NCI-H345 treated with DMSO at 0.1 percent for 48 hours (cell line): ENCODE measurements around the gene IL1R1.

ENCODE experiments used
- DNase-seq: peaks from one replicate; lab custom pipeline; 2025; ENCODE audit not compliant: unreplicated experiment; lab: John Stamatoyannopoulos, UW

The IL1R1 gene

DNA sequence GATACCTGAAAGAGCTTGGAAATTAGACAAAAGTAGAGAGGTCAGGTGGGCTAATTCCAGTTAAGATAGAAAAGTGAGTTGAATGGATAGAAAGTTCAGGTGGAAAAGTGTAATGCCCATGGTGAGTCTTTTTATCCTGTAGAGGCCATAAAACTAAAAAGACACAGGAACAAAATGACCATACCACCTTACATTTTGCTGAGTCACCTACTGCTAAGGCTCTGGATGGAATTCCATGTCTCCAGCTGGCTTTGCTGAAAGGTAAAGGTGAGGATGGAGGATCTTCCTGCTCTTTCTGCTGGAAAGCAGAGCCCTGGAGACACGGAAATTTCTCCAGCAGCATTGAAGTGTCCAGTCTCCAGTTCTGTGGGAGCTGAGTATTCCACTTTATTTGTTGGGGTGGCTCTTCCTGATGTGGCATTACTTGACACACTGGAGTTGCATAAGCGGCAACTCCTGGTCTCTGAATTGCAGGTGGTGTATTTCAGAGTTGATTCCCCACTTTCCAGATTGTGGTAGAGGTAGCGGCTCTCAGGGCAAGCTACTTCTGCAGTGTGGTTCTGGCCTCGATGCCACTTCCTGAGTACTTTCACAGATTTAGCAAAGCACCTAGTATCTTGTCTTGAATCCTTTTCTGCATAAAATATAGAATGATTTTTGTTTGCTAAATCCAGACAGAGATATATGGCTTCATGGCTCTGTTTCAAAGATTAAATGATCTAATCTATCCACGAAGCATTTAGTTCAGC is 55.0 kb downstream of the IL1R1 start:
- DNase-seq, result no peak

DNA sequence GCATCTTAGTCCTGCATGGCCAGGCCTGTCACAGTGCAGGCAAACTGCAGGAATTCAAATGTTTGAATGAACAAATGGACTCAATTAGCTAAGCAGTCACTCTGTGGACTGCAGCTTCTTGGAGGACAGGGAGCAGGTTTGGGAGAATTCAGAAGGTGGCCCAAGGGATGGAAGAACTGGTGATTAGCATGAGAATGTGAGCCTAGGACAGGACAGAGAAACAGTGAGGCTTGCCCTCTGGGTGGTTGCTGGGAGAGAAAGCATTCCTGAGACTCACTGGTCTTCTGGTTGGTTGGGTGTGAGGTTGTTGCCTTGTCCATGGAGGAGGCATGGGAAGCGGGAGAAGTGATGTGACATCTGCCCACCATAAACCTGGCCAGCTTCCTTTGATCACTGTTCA is 58.0 kb downstream of the IL1R1 start:
- DNase-seq, result no peak

DNA sequence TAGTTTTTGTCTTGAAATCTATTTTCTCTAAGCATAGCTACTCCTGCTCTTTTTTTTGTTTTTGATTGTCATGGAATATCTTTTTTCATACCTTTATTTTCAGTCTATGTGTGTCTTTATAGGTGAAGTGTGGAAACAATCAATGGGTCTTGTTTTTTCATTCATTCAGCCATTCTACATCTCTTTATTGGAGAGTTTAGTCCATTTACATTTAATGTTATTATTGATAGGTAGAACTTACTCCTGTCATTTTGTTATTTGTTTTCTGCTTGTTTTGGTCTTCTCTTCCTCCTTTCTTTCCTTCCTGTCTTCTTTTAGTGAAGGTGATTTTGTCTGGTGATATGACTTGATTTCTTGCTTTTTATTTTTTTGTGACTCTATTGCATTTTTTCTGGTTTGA is 62.1 kb downstream of the IL1R1 start:
- no peak for DNase-seq

DNA sequence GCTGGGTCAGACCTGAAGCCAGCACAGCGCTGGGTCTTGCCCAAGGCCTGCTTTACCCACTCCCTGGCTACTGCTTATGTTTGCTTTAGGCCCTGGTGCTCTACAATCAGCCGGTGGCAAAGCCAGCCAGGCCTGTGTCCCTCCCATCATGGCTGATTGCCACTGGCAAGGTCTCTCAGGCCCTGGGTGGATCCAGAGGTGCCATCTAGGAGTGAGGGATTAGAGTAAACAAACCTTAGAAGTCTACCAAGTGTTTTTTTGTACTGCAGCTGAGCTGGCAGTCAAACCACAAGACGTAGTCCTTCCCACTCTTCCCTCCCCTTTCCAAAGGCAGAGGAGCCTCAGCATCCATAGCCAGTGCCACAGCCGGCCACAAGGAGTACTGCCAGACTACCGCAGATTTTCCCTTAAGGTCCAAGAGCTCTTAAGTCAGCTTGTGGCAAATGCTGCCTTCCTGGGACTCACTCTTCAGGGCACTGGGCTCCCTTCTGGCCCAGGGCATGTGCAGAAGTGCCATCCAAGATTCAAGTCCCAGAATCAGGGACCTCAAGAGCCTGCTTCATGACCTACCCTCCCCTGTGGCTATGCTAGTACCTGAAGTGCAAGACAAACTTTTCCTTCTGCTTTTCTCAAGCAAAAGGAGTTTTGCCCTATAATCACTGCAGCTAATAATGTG is 64.3 kb downstream of the IL1R1 start:
- DNase-seq, result no peak

DNA sequence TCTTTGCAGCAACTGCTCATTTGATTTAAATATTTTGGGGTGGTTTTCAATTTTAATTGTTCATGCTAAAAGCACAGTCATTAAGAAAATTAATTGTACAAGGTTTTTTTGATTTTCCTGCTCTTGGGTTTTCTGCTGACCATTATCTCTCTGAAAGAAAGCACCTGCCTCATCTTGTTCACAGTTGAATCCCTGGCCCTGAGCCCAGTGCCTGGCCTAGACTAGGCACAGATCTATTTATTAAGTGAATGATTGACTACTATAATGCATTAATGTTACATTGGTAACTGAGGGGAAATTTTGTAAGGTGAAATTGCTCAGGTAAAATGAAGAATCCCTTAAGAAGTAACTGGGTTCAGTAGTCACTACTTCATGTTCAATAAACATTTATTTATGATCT is 66.2 kb downstream of the IL1R1 start:
- no peak for DNase-seq

DNA sequence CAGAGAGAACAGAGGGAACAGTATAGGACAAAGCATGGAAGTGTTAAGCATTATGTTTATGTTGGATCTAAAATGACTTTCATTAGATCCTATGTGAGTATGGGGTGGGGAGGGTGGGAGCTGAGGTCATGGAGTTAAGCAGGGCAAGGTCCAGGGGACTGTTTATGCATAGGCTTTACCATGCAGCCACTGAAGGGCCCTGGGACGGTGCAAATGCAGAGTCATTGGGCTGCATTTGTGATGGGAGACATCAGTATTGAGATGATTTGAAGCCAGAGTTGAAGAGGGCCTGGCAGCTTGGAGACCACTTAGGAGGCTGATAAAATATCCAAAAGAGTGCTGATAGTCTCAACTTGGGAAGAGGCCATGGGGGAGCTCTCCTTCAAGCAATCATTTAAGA is 66.9 kb downstream of the IL1R1 start:
- no peak for DNase-seq

DNA sequence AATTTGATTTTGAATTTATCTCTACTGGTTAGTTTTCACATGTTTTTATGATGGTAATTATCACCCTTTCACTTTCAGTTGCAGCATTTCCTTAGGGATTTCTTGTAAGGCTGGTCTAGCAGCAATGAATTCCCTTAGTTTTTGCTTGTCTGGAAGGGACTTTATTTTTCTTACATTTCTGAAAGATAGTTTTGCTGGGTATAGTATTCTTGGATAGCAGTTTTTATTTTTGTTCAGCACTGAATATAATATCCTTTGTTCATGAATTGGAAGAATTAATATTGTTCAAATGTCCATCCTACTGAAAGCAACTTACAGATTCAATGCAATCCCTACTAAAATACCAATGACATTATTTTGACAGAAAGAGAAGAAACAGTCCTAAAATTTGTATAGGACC is 74.5 kb downstream of the IL1R1 start:
- DNase-seq, result no peak

DNA sequence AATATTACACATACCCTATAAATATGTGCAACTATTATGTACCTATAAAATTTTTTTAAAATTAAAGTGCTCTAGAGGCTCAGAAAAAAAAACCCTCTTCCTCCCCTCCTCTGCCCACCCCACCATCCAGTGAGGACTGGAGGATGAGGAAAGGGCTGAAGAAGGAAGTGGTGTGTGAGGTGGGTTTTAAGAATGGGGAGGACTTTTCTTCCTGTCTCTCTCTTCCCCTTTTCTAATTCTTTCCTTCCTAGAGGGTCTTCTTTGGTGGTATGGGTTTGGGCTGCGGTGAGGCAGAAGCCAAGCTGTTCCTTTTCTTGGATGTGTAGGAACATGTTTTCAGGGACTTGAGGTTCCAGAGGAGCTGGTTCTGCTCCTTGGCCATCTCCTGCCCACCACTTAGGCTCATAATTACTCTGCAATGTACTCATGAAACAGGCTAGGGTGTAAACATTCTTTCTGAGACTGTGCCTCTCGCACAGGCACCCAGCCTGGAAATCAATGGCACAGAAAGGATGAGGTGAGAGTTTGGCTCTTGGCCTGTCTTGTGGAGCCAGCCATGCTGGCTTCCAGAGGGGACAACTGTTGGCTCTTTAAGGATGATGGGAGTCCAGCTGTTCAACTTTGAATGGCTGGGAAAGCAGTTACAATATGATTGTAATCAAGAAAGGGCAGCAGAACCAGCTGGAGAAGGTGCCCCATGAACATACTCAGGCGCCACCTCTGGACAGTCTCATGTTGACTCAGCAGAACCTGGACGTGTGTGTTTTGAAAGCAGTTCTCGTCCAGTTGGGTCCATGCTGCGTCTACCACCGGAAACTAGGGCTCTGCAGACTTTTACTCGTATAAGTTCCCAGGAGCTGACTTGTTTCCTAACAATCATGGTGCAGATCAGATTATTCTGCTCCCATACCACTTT is 82.5 kb downstream of the IL1R1 start:
- DNase-seq, result no peak

DNA sequence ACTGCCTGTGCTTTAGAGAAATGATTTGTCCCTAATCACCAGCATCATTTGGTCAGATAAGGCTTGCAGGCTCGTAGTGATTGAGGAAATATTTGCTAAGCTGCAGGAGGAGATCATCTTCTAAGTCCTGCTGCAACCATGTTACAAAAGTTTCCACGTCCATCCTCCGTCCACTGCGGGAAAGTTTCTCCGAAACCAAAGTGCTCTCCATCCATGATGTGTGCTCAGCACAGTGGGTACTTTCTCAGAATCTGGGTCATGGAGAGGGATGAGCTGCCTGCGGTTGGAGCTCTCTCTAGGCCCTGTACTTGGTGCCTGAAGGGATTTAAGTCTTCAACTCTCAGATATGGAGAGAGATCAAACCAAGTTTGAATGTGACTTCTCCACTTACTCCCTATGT is 83.6 kb downstream of the IL1R1 start:
- no peak for DNase-seq

DNA sequence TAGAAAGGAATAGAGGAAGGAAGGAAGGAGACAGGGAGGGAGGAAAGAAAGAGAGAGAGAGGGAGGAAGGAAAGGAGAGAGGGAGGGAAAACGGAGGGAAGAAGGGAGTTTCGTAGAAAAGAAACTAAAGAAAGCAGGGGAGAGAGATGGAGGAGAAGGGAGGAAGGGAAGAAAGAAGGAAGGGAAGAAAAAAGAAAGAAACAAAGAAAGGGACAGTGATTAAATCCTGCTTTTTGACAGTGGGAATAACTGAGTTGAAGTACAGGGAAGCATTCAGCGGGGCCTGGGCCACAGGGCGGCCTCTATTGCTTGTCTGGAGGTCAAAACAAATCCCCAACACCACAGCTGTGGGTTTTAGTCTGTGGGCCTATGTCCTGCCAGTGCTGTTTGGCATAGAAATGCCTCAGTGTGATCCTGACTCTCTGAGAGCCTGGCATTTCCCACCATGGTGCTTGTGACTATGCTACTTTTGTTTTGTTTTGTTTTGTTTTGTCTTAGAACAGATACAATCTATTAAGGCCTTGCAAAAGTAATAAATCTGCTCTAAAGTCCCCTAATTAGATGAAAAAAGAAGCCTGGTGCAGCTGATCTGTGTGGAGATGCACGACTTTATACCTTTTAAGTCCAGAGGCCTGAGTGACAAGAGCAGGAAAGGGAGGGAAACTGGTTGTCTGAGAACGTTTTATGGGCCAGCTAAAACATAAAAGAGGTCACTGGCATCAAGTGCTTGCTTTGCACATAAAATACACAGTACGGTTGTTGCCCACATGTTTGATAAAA is 84.3 kb downstream of the IL1R1 start:
- no peak for DNase-seq

DNA sequence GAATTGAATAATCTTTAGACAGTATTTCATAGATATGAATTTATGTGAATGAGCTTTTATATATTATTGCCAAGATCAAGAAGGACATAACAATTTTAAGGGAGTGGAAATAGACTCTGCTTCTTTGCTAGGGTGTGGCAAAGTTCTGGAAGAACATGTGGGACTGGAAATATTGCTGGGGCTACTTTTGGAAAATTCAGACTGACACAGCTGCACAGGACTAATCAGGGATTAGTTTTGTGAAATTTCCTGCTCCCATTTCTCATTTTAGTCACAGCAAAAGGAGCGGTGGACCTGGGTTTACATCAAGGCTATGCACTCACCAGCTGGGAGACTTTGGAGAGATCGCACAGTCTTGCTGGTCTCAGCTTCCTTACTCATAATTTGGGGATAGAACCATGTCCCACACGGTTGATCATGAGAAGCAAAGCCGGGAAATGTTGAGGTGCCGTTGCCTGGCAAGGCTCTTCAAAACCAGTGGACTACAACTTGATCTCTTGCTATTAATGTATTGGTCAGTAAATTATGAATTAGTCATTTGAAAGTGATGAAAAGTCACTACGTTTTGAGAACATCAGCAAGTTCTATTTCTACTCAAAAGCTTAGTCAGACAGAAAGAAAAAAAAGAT is 86.7 kb downstream of the IL1R1 start:
- DNase-seq, result no peak
